CD8-positive, alpha-beta memory T cell (primary cell): Measurements from ENCODE around the gene FDX2. TPM values are rescaled to one million over a fixed set of nuclear protein-coding genes. Genes with fewer than 3 reads are reported as not detected.

ENCODE experiments used
- CTCF ChIA-PET: fragments of 350-600 bp; sonication (Branson Sonifier 250); formaldehyde crosslinking; loops from one replicate; lab custom pipeline; 2021; ENCODE audit warnings: antibody characterized with exemption; lab: Charles Lee
- POLR2A ChIA-PET: fragments of 350-600 bp; sonication (Branson Sonifier 250); formaldehyde crosslinking; loops from one replicate; lab custom pipeline; 2021; ENCODE audit warnings: antibody characterized with exemption; lab: Charles Lee
- DNase-seq, 5 donors: peaks; one replicate each; pipeline versions ENCODE4 v3.0.0 to v3.0.0-alpha.2; 2020 to 2022; ENCODE audit warnings: mixed read lengths in 1 of 5
- H3K27ac ChIP-seq: one replicate; pipeline ENCODE4 v1.7.0; 2013; ENCODE audit warnings: low read depth, mild to moderate bottlenecking, low read length, moderate library complexity
- H3K27me3 ChIP-seq: 2 replicates; pipeline ENCODE4 v1.7.0; 2013; ENCODE audit warnings: low read length, mild to moderate bottlenecking; ENCODE audit not compliant: insufficient read depth, poor library complexity, severe bottlenecking
- H3K36me3 ChIP-seq: 2 replicates; pipeline ENCODE4 v1.7.0; 2013; ENCODE audit warnings: mild to moderate bottlenecking, low read length, moderate library complexity; ENCODE audit not compliant: insufficient read depth
- H3K4me1 ChIP-seq: 2 replicates; pipeline ENCODE4 v1.7.0; 2013; ENCODE audit warnings: mild to moderate bottlenecking, low read length, moderate library complexity; ENCODE audit not compliant: insufficient read depth
- H3K4me3 ChIP-seq: 2 replicates; pipeline ENCODE4 v1.7.0; 2013; ENCODE audit warnings: mild to moderate bottlenecking, low read length
- H3K9me3 ChIP-seq: 2 replicates; pipeline ENCODE4 v1.7.0; 2013; ENCODE audit warnings: mild to moderate bottlenecking, low read length
- H3K27ac Mint-ChIP-seq, 8 donors: one replicate each; pipeline ENCODE4 v1.8.0; 2020 to 2021; ENCODE audit warnings: mixed read lengths in 8 of 8, mild to moderate bottlenecking in 6 of 8, inconsistent platforms in 3 of 8, moderate library complexity in 3 of 8
- H3K27me3 Mint-ChIP-seq, 2 donors: one replicate each; pipeline ENCODE4 v1.8.0; 2020 to 2021; ENCODE audit warnings: mixed read lengths in 2 of 2, mild to moderate bottlenecking in 1 of 2, moderate library complexity in 1 of 2
- H3K36me3 Mint-ChIP-seq, 3 donors: one replicate each; pipeline ENCODE4 v1.8.0; 2020 to 2021; ENCODE audit warnings: mixed read lengths in 3 of 3, inconsistent platforms in 1 of 3, mild to moderate bottlenecking in 1 of 3
- H3K4me1 Mint-ChIP-seq, 3 donors: one replicate each; pipeline ENCODE4 v1.8.0; 2020 to 2021; ENCODE audit warnings: mixed read lengths in 3 of 3, inconsistent platforms in 1 of 3, mild to moderate bottlenecking in 1 of 3
- H3K4me3 Mint-ChIP-seq, 7 donors: one replicate each; pipeline ENCODE4 v1.8.0; 2020 to 2021; ENCODE audit warnings: mixed read lengths in 7 of 7, mild to moderate bottlenecking in 6 of 7, moderate library complexity in 4 of 7, inconsistent platforms in 2 of 7
- H3K9me3 Mint-ChIP-seq, 5 donors: one replicate each; pipeline ENCODE4 v1.8.0; 2020 to 2022; ENCODE audit warnings: mixed read lengths in 5 of 5, mild to moderate bottlenecking in 3 of 5, moderate library complexity in 2 of 5, inconsistent platforms in 1 of 5
- polyA plus RNA-seq: library from polyadenylated mRNA; unstranded; fragments of 300-500 nt; fragmentation: Illumina TruSeq; gene quantifications from one replicate; pipeline ENCODE4 v1.2.3, GENCODE V29; 2021
- total RNA-seq, 2 experiments: library from RNA; stranded (reverse); gene quantifications; one replicate each; pipeline ENCODE4 v1.2.3, GENCODE V29; 2021

FDX2 gene
- total and polyA plus RNA-seq, 3 experiments from 2014 or later: 16.1 to 30.0 (median 29.6) TPM

GRCh38 chr19:10289167-10289835, 26.5 kb downstream of the FDX2 start:
- Mint-ChIP-seq H3K4me3 (peak overlapping the region; percentile 76 to 88 (median 82)), H3K27ac (peak overlapping the region in 7 of 8 donors; percentile 42 to 87 (median 74)), H3K36me3 (peaks cover 12 to 23% (median 12%) of the 10 kb centered on the region in 3 donors), H3K4me1 (peaks cover 65 to 76% (median 75%) of the 10 kb centered on the region in 3 donors), H3K27me3 (peaks cover 53 to 57% of the 10 kb centered on the region in 2 donors), H3K9me3 (no peaks in the 10 kb centered on the region)
- peak overlapping the region; percentile 69 for H3K27ac ChIP-seq
- H3K4me3 ChIP-seq: peak overlapping the region; percentile 42
- peaks cover 53% of the 10 kb centered on the region for H3K27me3 ChIP-seq
- H3K9me3 ChIP-seq: no peaks in the 10 kb centered on the region
- DNase-seq: peak; percentile 52 to 78 (median 63)
- POLR2A ChIA-PET: interaction anchor here (0.6 to 7.6 kb wide), 7 partner anchors 16 to 164 kb away, joined by 3 to 47 read pairs (median 4); partner anchors contain the start of genes ICAM1, RAVER1 and TYK2
- peaks cover 77% of the 10 kb centered on the region for H3K4me1 ChIP-seq
- H3K36me3 ChIP-seq: peaks cover 10% of the 10 kb centered on the region
- CTCF ChIA-PET: interaction anchor here (0.8 to 8.0 kb wide), 8 partner anchors 9 to 136 kb away, joined by 3 to 71 read pairs (median 4); partner anchors contain the start of gene ICAM1

- POLR2A ChIA-PET: interaction anchor here (0.8 to 7.6 kb wide), 5 partner anchors 15 to 92 kb away, joined by 3 to 47 read pairs (median 5); partner anchors contain the start of genes ICAM1, RAVER1 and TYK2
- Mint-ChIP-seq H3K36me3 (peaks cover 12 to 29% (median 12%) of the 10 kb centered on the region in 3 donors), H3K4me1 (peaks cover 65 to 76% (median 74%) of the 10 kb centered on the region in 3 donors), H3K9me3 (no peaks in the 10 kb centered on the region), H3K27ac (peak overlapping the region; percentile 10 to 87 (median 66)), H3K4me3 (peak overlapping the region; percentile 76 to 88 (median 82)), H3K27me3 (peaks cover 48 to 56% of the 10 kb centered on the region in 2 donors)
- peaks cover 10% of the 10 kb centered on the region for H3K36me3 ChIP-seq
- H3K27me3 ChIP-seq: peaks cover 48% of the 10 kb centered on the region
- H3K4me1 ChIP-seq: peaks cover 74% of the 10 kb centered on the region
- H3K27ac ChIP-seq: peak overlapping the region; percentile 62
- no peaks in the 10 kb centered on the region for H3K9me3 ChIP-seq
- CTCF ChIA-PET: interaction anchor here (0.8 to 8.0 kb wide), 8 partner anchors 8 to 137 kb away, joined by 3 to 71 read pairs (median 4); partner anchors contain the start of gene ICAM1
- peak overlapping the region; percentile 42 for H3K4me3 ChIP-seq
- no peak for DNase-seq
Measured at GRCh38 chr19:10288662-10289166, 27.1 kb downstream of the FDX2 start.

GRCh38 chr19:10286803-10287737, 28.7 kb downstream of the FDX2 start, which contains the start of gene ICAM4:
TSS of gene ICAM4 (plus strand) at chr19:10286955. CDS start at chr19:10287013, 58 bp downstream.
- peak within 1 kb of the TSS; percentile 62 for H3K27ac ChIP-seq
- Mint-ChIP-seq H3K4me1 (peaks cover 52 to 62% (median 58%) of the 10 kb centered on the region in 3 donors), H3K9me3 (no peaks in the 10 kb centered on the region), H3K36me3 (peaks cover 12 to 35% (median 12%) of the 10 kb centered on the region in 3 donors), H3K27me3 (peaks cover 32 to 40% of the 10 kb centered on the region in 2 donors), H3K27ac (peak within 1 kb of the TSS in 6 of 8 donors; percentile 43 to 90 (median 60)), H3K4me3 (peak within 1 kb of the TSS; percentile 15 to 79 (median 67))
- peak within 1 kb of the TSS; percentile 9 for H3K4me3 ChIP-seq
- peaks cover 32% of the 10 kb centered on the region for H3K27me3 ChIP-seq
- DNase-seq: no peak
- CTCF ChIA-PET: interaction anchor here (0.5 to 8.0 kb wide), 8 partner anchors 15 to 136 kb away, joined by 3 to 71 read pairs (median 3); partner anchors contain the start of genes ICAM1 and TYK2
- peaks cover 58% of the 10 kb centered on the region for H3K4me1 ChIP-seq
- H3K36me3 ChIP-seq: peaks cover 10% of the 10 kb centered on the region
- POLR2A ChIA-PET: interaction anchor here (7.6 kb wide), 1 partner anchor 17 kb away, joined by 47 read pairs; the partner anchor contains the start of gene ICAM1
- H3K9me3 ChIP-seq: no peaks in the 10 kb centered on the region

- Histone ChIP-seq H3K4me1 (peaks cover 43% of the 10 kb centered on the region), H3K4me3 (no peak overlapping the region), H3K27ac (no peak overlapping the region), H3K9me3 (no peaks in the 10 kb centered on the region), H3K36me3 (peaks cover 10% of the 10 kb centered on the region), H3K27me3 (peaks cover 17% of the 10 kb centered on the region)
- no peaks in the 10 kb centered on the region for H3K9me3 Mint-ChIP-seq
- ChIA-PET POLR2A (interaction anchor here (0.6 to 7.6 kb wide), 3 partner anchors 15 to 105 kb away, joined by 3 to 47 read pairs (median 4); partner anchors contain the start of gene ICAM1), CTCF (interaction anchor here (1.5 to 1.7 kb wide), 2 partner anchors 14 to 16 kb away, joined by 5 to 6 read pairs; partner anchors contain the start of gene ICAM1)
- peaks cover 18 to 26% of the 10 kb centered on the region in 2 donors for H3K27me3 Mint-ChIP-seq
- H3K36me3 Mint-ChIP-seq: peaks cover 12 to 39% (median 12%) of the 10 kb centered on the region in 3 donors
- DNase-seq: no peak
- H3K4me1 Mint-ChIP-seq: peaks cover 41 to 50% (median 48%) of the 10 kb centered on the region in 3 donors
- no peak overlapping the region for H3K4me3 Mint-ChIP-seq
- H3K27ac Mint-ChIP-seq: peak overlapping the region in 2 of 8 donors; percentile 43 to 62
Measured at GRCh38 chr19:10285393-10285792, 30.4 kb downstream of the FDX2 start.

GRCh38 chr19:10284960-10285278, 30.9 kb downstream of the FDX2 start:
- Mint-ChIP-seq H3K36me3 (peaks cover 12 to 41% (median 13%) of the 10 kb centered on the region in 3 donors), H3K27ac (peak overlapping the region in 1 of 8 donors; percentile 62), H3K27me3 (peaks cover 14 to 21% of the 10 kb centered on the region in 2 donors), H3K4me3 (no peak overlapping the region), H3K9me3 (no peaks in the 10 kb centered on the region), H3K4me1 (peaks cover 41 to 50% (median 48%) of the 10 kb centered on the region in 3 donors)
- peaks cover 38% of the 10 kb centered on the region for H3K4me1 ChIP-seq
- no peaks in the 10 kb centered on the region for H3K9me3 ChIP-seq
- H3K27me3 ChIP-seq: peaks cover 17% of the 10 kb centered on the region
- H3K36me3 ChIP-seq: peaks cover 10% of the 10 kb centered on the region
- no peak overlapping the region for H3K4me3 ChIP-seq
- ChIA-PET CTCF (interaction anchor here (0.6 to 1.5 kb wide), 2 partner anchors 14 to 106 kb away, joined by 3 to 6 read pairs; partner anchors contain the start of gene ICAM1), POLR2A (no interaction called here)
- no peak overlapping the region for H3K27ac ChIP-seq
- no peak for DNase-seq

GRCh38 chr19:10284065-10284959, 31.5 kb downstream of the FDX2 start:
- H3K27me3 Mint-ChIP-seq: peaks cover 12 to 19% of the 10 kb centered on the region in 2 donors
- Histone ChIP-seq H3K36me3 (peaks cover 10% of the 10 kb centered on the region), H3K27me3 (peaks cover 17% of the 10 kb centered on the region), H3K9me3 (no peaks in the 10 kb centered on the region), H3K27ac (no peak overlapping the region), H3K4me3 (no peak overlapping the region), H3K4me1 (peaks cover 34% of the 10 kb centered on the region)
- no peak for DNase-seq
- no peaks in the 10 kb centered on the region for H3K9me3 Mint-ChIP-seq
- peaks cover 45 to 54% (median 49%) of the 10 kb centered on the region in 3 donors for H3K4me1 Mint-ChIP-seq
- ChIA-PET CTCF (interaction anchor here (0.6 to 1.2 kb wide), 2 partner anchors 14 to 106 kb away, joined by 3 read pairs; no protein-coding TSS in a partner anchor), POLR2A (no interaction called here)
- H3K27ac Mint-ChIP-seq: no peak overlapping the region
- H3K4me3 Mint-ChIP-seq: no peak overlapping the region
- peaks cover 12 to 46% (median 15%) of the 10 kb centered on the region in 3 donors for H3K36me3 Mint-ChIP-seq
